OCI-LY3 (cell line): Measurements from ENCODE around the gene TRMU.
A peak's percentile ranks its signal among the peaks of the same experiment; 100 is the strongest.

ENCODE experiments used
- CTCF ChIP-seq: fragments of 200-600, 300-600 bp; sonication (generic); IDR thresholded peaks from 2 replicates; pipeline ENCODE4 v1.5.1; 2014; ENCODE audit warnings: antibody characterized with exemption, low read length, low read depth
- EZH2phosphoT487 ChIP-seq: fragments of 200-600 bp; shearing (Covaris generic); IDR thresholded peaks from 2 replicates; pipeline ENCODE4 v1.6.1; 2018; ENCODE audit warnings: antibody characterized with exemption, mixed run types, low read depth

- TF ChIP-seq CTCF (peak; percentile 48), EZH2phosphoT487 (no peak)
Observed at GRCh38 chr22:46366801-46367706, 31.5 kb downstream of the TRMU start.
